ENCODE measurements around the gene YWHAG.
"Not testable (repeated sequence)": the region's sequence is repeated elsewhere in the genome, so short reads cannot be mapped to it uniquely, and the experiment has no call there.

Gene YWHAG

GRCh38 chr7:76318488-76319353 lies 40.1 kb downstream of the YWHAG start:
- DNase-seq (ENCODE audit: low read depth in 2 of 2) = no peak

- DNase-seq (ENCODE audit: low read depth in 2 of 2) = peak; percentile 87 to 88
These were observed 40.9 kb downstream of the YWHAG start for GRCh38 chr7:76317782-76318487.

- no peak for DNase-seq (ENCODE audit: low read depth in 2 of 2)
These were observed 41.6 kb downstream of the YWHAG start for GRCh38 chr7:76316984-76317781.

- no peak for DNase-seq (ENCODE audit: low read depth in 2 of 2)
These were observed 43.4 kb downstream of the YWHAG start for GRCh38 chr7:76315364-76315763.

GRCh38 chr7:76314740-76315139 lies 44.1 kb downstream of the YWHAG start:
- DNase-seq (ENCODE audit: low read depth in 2 of 2) = not testable (repeated sequence)

- peak; percentile 94 to 99 for DNase-seq (ENCODE audit: low read depth in 2 of 2)
These were observed 44.6 kb downstream of the YWHAG start for GRCh38 chr7:76314042-76314721.

GRCh38 chr7:76311838-76312237 lies 47.0 kb downstream of the YWHAG start:
- not testable (repeated sequence) for DNase-seq (ENCODE audit: low read depth in 2 of 2)

GRCh38 chr7:76310102-76310957 lies 48.5 kb downstream of the YWHAG start:
- DNase-seq (ENCODE audit: low read depth in 2 of 2) = no peak

GRCh38 chr7:76309341-76310101 lies 49.3 kb downstream of the YWHAG start:
- DNase-seq (ENCODE audit: low read depth in 2 of 2) = not testable (repeated sequence)

GRCh38 chr7:76308874-76309273 lies 49.9 kb downstream of the YWHAG start:
- DNase-seq (ENCODE audit: low read depth in 2 of 2) = not testable (repeated sequence)

GRCh38 chr7:76304888-76305375 lies 53.9 kb downstream of the YWHAG start:
- DNase-seq (ENCODE audit: low read depth in 2 of 2) = no peak

- peak; percentile 62 to 73 for DNase-seq (ENCODE audit: low read depth in 2 of 2)
These were observed 55.3 kb downstream of the YWHAG start for GRCh38 chr7:76303202-76304147.

- peak in 1 of 2 donors; percentile 22 for DNase-seq (ENCODE audit: low read depth in 2 of 2)
These were observed 56.2 kb downstream of the YWHAG start, which contains the start of gene HSPB1 for GRCh38 chr7:76302347-76303201. Gene HSPB1, plus strand, starts transcription at chr7:76302673. Its CDS starts 40 bp downstream, at chr7:76302713.

- no peak for DNase-seq (ENCODE audit: low read depth in 2 of 2)
These were observed 57.8 kb downstream of the YWHAG start for GRCh38 chr7:76301000-76301399.

- no peak for DNase-seq (ENCODE audit: low read depth in 2 of 2)
These were observed 58.5 kb downstream of the YWHAG start for GRCh38 chr7:76300166-76300731.

GRCh38 chr7:76296743-76297740 lies 61.7 kb downstream of the YWHAG start:
- DNase-seq (ENCODE audit: low read depth in 2 of 2) = no peak
